ENCODE measurements around the gene PRDM16. TPM values are rescaled to one million over a fixed set of nuclear protein-coding genes. Genes with fewer than 3 reads are reported as not detected.
A peak's percentile ranks its signal among the peaks of the same experiment; 100 is the strongest.

PRDM16 gene
- total RNA-seq, 1 experiment from 2014 or later: 0.17 TPM

- no peak overlapping the region for H4K5ac ChIP-seq (ENCODE audit: insufficient read length, low read depth, low read length)
- peak overlapping the region; percentile 40; the same call in 1 of the 2 replicates for H3K14ac ChIP-seq (ENCODE audit: insufficient read depth, low read length)
- no CpG with 5 or more reads among the region's 29 CpGs for WGBS (ENCODE audit: extremely low coverage, insufficient read length, low lambda C conversion rate)
- H3K79me1 ChIP-seq (ENCODE audit: insufficient read depth, low read depth, low read length, poor library complexity, severe bottlenecking): no peaks in the 10 kb centered on the region
- no peaks in the 10 kb centered on the region for H3K23me2 ChIP-seq (ENCODE audit: insufficient read length, low read depth, low read length, poor library complexity, severe bottlenecking)
- H3K36me3 Mint-ChIP-seq (ENCODE audit: insufficient read depth in 1 of 3, low read depth in 3 of 3): no peaks in the 10 kb centered on the region
- no peaks in the 10 kb centered on the region for H3K9me3 Mint-ChIP-seq
- no peaks in the 10 kb centered on the region for H3K27me3 ChIP-seq (ENCODE audit: insufficient read depth, low read length)
- no peak overlapping the region for H4K91ac ChIP-seq (ENCODE audit: insufficient read length, low read depth, low read length)
- no peak for TF ChIP-seq CTCF (conservative IDR thresholded peaks at IDR 0.05)
- no peak overlapping the region for H4K8ac ChIP-seq (replicated peaks; ENCODE audit: insufficient read length, low read depth, low read length)
- H3K56ac ChIP-seq (ENCODE audit: insufficient read length, low read depth, low read length): no peak overlapping the region
- no peak overlapping the region for H3K9ac ChIP-seq (ENCODE audit: extremely low read depth, insufficient read length, low read length)
- no peak overlapping the region for H2BK12ac ChIP-seq (ENCODE audit: insufficient read length, low read depth, low read length)
- H2BK5ac ChIP-seq (ENCODE audit: insufficient read length, low read length): no peak overlapping the region
- no peaks in the 10 kb centered on the region for H3K79me2 ChIP-seq (ENCODE audit: insufficient read depth, low read length)
- no peak overlapping the region for H3K4ac ChIP-seq (ENCODE audit: low read depth, low read length)
- H2BK20ac ChIP-seq (ENCODE audit: low read depth, low read length, poor library complexity, severe bottlenecking): no peak overlapping the region
- no peak overlapping the region for H3K18ac ChIP-seq (ENCODE audit: insufficient read length, low read depth, low read length)
- peaks cover 0 to 7% of the 10 kb centered on the region in 2 experiments; a peak in 3 of 4 replicates for H3K4me1 Mint-ChIP-seq
- no peaks in the 10 kb centered on the region for H4K20me1 ChIP-seq (ENCODE audit: control insufficient read depth, insufficient read depth, insufficient read length)
- no peak overlapping the region for H3K27ac ChIP-seq (ENCODE audit: insufficient read length, low read depth, low read length)
- H3T11ph ChIP-seq (ENCODE audit: low read length): no peak overlapping the region
- H3K9me3 ChIP-seq (ENCODE audit: control insufficient read depth, low read depth, low read length): no peaks in the 10 kb centered on the region
- no peak overlapping the region for H2BK120ac ChIP-seq (ENCODE audit: low read depth, low read length, poor library complexity, severe bottlenecking)
- H3K27ac Mint-ChIP-seq: no peak overlapping the region
- DNase-seq: no peak
- H3K4me2 ChIP-seq (ENCODE audit: insufficient read depth, insufficient read length, low read length): no peak overlapping the region
- no peaks in the 10 kb centered on the region for H3K4me1 ChIP-seq (ENCODE audit: insufficient read depth, low read length)
- H3K27me3 Mint-ChIP-seq (ENCODE audit: low read depth): peaks cover 5% of the 10 kb centered on the region; the same call in 1 of the 2 replicates
- H3K4me3 Mint-ChIP-seq: no peak overlapping the region
- 0 out of 2 replicates have a peak overlapping the region, but pooled peaks have one; percentile 45 for H2BK15ac ChIP-seq (ENCODE audit: low read depth, low read length)
- H2AFZ ChIP-seq (ENCODE audit: low read length): no peak overlapping the region
- no peak overlapping the region for H2AK5ac ChIP-seq (ENCODE audit: insufficient read length, low read length)
- H3K23ac ChIP-seq (ENCODE audit: insufficient read length, low read depth, low read length): no peak overlapping the region
Observed at GRCh38 chr1:3135073-3135702, 66.2 kb downstream of the PRDM16 start.

Measured in H9 (cell line).